Hematopoietic multipotent progenitor cell (in vitro differentiated cells): Measurements from ENCODE around the gene MAL. TPM values are rescaled to one million over a fixed set of nuclear protein-coding genes. Genes with fewer than 3 reads are reported as not detected.

Experiments
- DNase-seq, 3 donors: peaks; one replicate each; pipeline ENCODE4 v3.0.0-alpha.2; 2011 to 2015; ENCODE audit warnings: low read depth in 2 of 3, low spot score in 2 of 3
- total RNA-seq: library from RNA; depleted of rRNA; stranded (reverse); fragments of >200 nt; gene quantifications from one replicate; pipeline ENCODE4 v1.2.3, GENCODE V29; 2012

The MAL gene
- total RNA-seq, 1 donor, result 0.54 TPM

DNA sequence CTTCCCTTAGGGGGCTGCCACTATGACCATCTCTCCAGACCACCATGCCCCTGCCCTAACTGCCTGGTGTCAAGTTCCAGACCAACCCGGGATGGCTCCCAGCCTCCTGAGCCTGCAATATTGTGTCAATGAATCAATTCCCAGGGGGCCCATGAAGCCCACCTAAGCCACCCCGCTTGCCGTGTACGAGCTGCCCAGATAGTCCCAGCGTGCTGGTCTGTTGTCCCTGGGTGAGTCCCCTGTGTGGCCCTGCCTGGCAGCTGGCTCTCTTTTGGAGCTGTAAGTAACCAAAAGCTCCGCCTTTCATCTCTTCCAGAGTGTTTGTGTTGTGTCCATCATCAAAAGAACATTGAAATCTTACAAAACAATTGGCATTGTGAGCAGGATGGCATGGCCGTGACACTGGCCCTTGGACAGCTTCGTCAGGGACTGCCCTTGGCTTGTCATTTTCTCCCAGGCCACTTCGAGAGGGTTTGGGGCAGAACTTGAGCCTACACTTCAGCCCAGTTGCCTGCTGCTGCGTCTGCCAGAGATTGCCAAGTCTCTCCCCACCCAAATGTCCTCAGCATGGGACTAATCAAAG is 11.3 kb upstream of the MAL start:
- DNase-seq, result no peak

- DNase-seq, result peak in 1 of 3 donors; percentile 29
Measured at GRCh38 chr2:95015261-95015912, 10.1 kb upstream of the MAL start.

DNA sequence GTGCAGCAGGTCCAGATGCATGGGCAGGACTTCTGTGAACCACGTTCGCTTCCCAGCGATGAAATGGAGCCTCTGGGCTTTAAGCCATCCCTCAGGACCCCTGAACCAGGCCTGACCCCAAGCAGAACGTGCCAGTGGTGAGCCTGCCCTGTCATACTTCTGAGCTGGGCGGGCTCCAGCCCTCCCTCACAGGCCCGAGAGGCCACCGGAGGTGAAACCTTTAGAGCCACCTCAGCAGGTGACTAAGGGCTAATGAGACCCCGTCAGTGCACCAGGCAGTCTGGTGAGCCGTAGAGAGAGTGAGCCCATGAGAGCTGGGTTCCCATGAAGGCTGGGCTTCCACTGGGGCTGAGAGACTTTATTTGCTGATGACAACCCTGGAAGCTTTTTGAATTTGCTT is 8.9 kb upstream of the MAL start:
- DNase-seq, result no peak

GRCh38 chr2:95017071-95017501 is 8.4 kb upstream of the MAL start:
- DNase-seq, result no peak

GRCh38 chr2:95017836-95018235 is 7.7 kb upstream of the MAL start:
- no peak for DNase-seq

GRCh38 chr2:95018301-95018700 is 7.2 kb upstream of the MAL start:
- DNase-seq, result no peak

GRCh38 chr2:95018861-95019550 is 6.5 kb upstream of the MAL start:
- no peak for DNase-seq

- no peak for DNase-seq
Measured at GRCh38 chr2:95019572-95019971, 5.9 kb upstream of the MAL start.

DNA sequence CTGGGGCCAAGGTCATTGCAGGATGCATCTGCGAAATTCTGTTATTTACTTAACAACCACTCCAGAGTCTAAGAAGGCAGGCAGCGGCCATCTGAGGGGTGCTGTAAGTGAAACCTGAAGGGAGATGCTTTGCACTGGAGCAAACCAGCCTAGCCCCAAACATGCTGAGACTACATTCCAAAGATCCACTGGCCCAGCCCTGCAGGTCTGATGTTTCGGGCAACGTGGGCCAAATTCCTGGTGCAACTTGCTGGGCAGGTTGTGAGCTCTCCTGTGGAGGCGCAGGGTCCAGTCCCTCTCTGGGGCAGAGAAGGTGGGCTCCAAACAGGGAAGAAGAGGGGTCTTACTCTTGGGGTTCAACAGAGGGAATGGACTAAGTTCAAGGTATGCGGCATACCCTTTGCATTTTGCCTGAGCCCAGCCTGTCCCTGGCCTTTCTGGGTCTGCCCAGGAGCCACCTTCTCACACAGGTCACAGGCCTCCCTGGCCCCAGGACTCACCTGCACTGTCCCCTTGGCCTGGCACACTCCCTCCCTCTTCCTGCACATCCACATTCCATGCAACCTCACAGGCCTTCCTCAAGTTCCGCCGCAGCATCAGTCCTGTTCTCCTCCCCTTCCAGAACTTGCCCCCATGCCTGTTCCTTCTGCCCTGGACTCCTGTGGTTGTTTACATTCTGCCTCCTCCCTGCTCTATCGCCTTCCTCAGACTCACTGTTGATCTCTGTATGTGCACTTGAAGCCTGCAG is 5.1 kb upstream of the MAL start:
- DNase-seq, result no peak

DNA sequence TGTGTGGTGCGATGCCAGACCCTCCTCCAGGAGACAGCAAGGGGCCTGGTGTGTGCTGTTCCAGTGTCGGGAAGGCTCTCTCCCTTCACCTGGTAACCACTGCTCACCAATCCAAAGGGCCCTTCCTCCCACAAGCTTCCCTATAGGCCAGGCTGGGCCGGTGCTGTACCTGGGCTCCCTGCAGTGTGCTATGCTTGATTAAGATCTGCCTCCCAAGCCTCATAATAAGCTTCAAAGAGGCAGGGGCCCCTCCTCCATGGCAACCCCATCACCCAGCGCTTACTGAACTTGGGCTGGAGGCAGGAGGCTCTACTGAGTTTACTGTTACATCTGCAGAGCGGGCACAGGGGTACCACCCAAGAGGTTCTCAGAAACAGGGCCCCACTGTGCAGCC is 4.5 kb upstream of the MAL start:
- DNase-seq, result no peak

DNA sequence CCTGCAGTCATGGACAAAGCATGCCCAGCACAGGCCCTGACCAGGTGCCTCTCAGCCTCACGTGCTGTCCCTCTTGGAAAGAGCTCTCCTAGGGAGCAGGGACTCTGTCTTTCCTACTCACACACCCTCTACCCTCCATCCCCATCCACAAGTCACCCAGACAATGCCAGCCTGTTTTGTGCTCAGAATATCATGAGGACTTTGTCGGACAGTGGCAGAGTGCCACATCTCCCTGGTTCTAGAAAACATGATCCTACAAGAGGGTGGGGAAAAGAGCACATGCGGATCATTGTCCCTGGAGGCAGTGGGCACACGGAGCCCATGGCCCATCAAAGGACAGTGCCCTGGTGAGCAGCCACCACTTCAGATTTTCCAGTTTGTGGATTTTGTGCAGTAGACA is 3.7 kb upstream of the MAL start:
- DNase-seq, result no peak

GRCh38 chr2:95022309-95023221 is 2.9 kb upstream of the MAL start:
- peak; percentile 73 to 90 (median 77) for DNase-seq

- peak; percentile 31 to 52 (median 31) for DNase-seq
Measured at GRCh38 chr2:95023222-95023597, 2.3 kb upstream of the MAL start.

- no peak for DNase-seq
Measured at GRCh38 chr2:95024371-95024770, 1.1 kb upstream of the MAL start.

DNA sequence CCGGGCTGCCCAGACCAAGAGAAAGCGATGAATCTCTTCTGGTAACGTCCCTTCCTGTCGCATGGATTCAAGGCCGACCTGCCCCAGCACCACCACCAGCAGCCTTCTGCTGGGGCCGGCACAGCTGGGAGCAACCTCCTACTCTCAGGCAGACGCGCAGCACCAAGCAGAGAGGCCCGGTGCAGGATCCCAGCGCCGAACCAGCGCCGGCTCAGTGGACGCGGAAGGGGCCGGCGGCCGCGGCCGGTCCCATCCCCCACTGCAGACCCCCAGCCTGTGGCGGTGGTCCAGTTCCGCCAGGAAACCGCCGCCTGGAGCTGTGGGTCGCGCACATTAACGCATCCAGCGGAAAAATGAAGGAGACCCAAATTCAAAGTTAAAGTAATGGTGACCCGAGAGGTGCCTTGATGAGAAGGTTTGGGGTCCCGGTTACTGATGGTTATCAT is 525 bp upstream of the MAL start:
- DNase-seq, result no peak

- peak in 2 of 3 donors; percentile 21 to 35 for DNase-seq
Measured at GRCh38 chr2:95026471-95027368, 1.2 kb downstream of the MAL start.

- DNase-seq, result no peak
Measured at GRCh38 chr2:95027369-95027720, 1.8 kb downstream of the MAL start.

GRCh38 chr2:95029898-95030341 is 4.4 kb downstream of the MAL start:
- DNase-seq, result no peak

GRCh38 chr2:95030496-95030895 is 5.0 kb downstream of the MAL start:
- no peak for DNase-seq
